Measurements from ENCODE around the gene FSTL1.

Gene FSTL1, protein sequence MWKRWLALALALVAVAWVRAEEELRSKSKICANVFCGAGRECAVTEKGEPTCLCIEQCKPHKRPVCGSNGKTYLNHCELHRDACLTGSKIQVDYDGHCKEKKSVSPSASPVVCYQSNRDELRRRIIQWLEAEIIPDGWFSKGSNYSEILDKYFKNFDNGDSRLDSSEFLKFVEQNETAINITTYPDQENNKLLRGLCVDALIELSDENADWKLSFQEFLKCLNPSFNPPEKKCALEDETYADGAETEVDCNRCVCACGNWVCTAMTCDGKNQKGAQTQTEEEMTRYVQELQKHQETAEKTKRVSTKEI

DNA sequence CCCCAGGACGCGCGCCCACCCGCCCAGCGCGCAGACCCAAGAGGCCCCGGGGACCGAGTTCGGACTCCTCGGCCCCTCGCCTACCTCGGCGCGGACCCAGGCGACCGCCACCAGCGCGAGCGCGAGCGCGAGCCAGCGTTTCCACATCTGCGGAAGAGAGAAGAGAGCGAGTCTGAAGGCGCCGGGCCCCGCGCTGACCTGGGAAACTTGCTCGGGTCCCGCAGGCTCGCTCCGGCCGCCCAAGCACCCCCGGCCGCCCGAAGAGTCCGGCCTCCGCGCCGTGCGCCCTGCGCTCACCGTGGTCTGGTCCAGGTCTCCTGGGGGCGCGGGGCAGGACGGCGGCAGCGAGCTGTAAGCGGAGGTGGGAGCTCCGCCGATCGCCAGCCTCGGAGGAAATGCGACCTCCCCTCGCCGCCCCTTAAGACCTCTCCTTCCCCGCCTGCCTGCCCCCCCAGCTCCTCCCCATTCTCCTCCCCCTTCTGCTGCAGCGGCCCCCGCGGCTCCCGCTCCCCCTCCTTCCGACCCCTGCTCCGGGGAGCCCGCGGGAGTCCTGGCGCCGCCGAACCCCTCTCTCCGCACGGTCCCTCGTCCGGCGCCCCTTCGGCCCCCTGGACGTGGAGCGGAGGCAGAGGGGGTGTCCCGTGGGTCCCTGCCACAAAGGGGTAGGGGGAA lies at the start of gene FSTL1:
Gene FSTL1, minus strand, starts transcription at position 393 of the 672 bp plus-strand sequence. Its CDS starts 246 bp downstream, at position 147.
- in situ Hi-C loops (cut with MboI; ENCODE audit: low sequenced_read_pairs), result no loop called here

DNA sequence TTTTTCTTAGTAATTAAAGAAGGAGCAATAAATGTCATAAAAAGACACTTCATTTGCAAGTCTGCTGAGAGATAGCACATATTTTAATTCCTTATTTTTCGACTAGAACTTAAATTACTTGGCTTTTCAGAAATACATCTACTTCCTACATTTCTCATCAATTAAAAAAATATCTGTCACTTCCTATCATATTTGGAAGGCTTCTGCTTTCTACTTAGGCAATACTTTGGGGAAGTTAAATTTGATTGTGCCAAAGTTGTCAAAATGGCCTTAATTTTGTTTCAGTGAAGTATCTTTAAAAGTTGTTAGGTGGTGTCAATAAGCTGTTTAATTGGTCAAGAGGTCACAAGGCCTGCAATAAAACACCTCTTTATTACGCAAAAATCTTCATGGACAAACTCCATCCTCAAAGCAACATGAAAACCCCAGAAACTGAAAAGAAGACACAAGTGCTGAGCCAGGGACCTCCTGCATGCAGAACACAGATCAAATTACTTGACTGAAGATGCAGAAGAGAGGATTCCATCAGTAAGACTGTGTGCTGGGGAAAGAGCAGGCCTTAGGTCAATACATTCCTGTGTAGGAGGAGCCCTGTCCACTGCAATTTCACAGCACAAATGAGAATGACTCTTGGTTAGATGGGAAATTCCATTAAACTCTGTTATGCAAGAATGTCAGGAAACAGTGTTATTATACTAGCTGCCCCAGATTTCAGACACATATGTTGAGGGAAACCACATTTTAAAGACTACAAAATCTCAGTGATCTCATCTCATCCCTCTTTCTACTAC lies 48.0 kb upstream of the FSTL1 start:
- in situ Hi-C loops (cut with MboI; ENCODE audit: low sequenced_read_pairs), result no loop called here

DNA sequence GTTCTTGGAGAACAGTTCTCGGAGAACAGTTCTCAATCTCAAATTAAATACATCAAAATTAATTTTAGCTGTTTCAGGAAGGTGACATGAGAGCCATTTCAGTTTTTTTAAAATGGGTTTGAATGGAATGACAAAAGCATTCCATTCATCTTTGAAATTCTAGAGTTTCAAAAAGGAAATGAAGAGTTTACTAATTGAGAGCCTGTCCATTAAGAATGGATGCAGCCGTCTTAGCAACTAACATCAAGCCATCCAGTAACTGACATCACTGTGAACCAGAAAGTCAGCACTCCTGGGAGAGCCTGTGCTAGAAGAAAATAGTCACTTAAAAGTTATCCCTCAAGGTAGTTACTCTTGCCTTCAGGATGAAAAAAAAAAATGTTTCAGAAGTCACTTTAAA lies 47.0 kb upstream of the FSTL1 start:
- in situ Hi-C loops (cut with MboI; ENCODE audit: low sequenced_read_pairs), result no loop called here

DNA sequence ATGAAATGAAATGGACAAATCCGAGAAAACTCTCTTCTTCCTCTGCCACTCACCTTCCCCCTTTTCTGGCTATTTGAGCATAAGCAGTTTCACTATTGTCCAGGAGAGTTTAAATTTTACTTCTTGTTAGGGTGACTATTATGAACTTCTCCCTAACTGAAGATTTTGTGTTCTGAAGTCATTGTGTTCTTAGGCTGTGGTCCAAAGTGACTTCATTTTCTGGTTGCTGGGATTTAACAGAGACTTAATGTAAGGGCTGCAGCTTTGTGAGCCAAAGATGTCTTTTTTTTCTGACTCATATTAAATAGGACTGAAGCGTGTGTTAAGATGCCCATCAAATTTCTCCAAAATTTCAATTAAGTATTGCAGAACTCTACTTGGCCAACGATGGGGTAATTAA lies 46.5 kb upstream of the FSTL1 start:
- in situ Hi-C loops (cut with MboI; ENCODE audit: low sequenced_read_pairs), result no loop called here

DNA sequence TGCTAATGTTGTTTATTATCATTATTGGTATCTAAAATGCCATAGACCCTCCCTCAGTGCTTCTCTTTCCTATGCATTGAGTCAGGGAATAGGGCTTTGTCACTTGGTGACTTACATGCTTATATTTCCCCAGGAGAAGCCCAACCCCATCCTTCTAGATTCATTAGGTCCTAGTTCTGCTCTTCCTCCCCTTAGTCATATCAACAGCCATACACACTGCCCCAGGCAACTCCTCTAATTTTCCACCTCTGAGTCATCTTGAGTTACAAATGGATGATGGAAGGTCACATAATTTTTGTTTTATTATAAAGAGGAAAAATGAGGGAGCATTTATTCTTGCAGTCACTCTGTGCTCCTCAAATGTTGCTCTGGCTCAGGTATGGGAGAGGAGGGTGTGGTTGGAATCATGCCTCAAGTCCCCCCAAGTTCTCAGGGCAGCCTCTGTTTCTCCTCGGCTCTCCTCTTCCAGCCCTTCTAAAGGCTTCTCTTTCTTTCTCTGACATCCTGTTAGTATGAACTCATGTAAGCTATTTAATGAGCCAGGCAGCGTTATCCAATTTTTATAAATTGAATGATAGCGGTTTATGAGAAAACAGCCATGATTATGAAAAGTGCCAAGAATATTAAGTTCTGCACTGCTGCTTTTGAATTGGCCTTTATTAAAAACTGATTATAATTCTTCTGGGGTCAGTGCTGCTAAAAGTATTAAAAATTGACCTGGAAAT lies 45.6 kb upstream of the FSTL1 start:
- in situ Hi-C loops (cut with MboI; ENCODE audit: low sequenced_read_pairs), result no loop called here

DNA sequence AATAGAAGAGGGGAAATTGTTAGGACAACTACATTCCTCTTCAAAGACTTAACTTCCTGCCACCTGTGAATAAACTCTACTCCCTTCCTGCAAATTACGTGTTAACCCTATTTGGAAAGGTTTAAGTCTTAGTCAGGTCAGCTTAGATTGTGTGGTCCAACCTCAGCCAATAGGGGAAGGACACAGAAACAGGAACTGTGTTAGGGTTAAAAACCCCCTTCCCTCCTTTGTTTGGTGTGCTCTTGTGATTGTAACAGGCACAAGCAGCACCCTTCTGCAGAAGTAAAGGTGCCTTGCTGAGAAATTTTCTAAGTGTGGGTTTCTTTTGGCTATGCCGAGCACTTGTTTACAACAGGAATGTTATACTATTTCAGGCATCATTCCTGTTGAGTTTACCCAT lies 45.0 kb upstream of the FSTL1 start:
- in situ Hi-C loops (cut with MboI; ENCODE audit: low sequenced_read_pairs), result no loop called here

DNA sequence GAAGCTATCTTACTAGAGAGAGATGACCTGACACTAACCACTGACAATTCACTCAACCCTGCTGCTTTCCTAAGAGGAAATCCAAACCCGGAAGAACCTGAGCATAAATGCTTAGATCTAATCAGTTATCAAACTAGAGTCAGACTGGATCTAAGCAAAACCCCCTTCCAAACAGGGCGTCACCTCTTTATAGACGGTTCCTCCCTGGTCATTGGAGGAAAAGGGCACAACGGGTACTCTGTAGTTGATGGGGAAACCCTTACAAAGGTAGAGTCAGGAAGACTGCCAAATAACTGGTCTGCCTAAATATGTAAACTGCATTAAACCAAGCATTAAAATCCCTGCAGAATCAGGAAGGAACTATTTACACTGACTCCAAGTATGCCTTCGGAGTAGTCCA lies 41.3 kb upstream of the FSTL1 start:
- in situ Hi-C loops (cut with MboI; ENCODE audit: low sequenced_read_pairs), result no loop called here

DNA sequence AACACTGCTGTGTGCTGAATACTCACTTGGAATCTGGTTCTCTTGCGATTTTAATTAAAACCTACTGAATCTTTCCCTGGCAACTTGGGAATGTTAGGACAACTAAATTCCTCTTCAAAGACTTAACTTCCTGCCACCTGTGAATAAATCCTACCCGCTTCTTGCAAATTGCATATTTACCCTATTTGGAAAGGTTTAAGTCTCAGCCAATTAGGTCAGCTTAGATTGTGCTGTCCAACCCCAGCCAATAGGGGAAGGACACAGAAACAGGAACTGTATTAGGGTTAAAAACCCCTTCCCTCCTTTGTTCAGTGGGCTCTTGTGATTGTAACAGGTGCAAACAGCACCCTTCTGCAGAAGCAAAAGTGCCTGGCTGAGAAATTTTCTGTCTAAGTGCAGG lies 38.6 kb upstream of the FSTL1 start:
- in situ Hi-C loops (cut with MboI; ENCODE audit: low sequenced_read_pairs), result no loop called here

DNA sequence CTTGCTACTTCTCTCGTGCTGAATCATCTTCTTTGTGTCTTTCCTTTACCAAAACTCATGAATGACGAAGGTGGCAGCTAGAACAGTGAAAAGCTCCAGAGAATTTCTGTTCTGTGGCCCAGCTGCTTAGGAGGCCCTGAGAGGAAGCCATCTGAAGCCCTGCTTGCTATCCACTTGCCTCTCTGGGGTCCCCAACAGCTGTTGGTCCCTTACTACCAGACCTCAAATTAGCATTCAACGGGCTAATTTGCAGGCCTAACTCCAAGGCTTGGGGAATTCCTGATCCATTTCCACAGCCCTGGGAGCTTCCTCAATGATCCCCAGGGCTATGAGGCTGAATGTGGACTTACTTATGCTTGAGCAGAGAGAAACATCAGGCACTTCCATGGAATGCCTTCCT lies 37.5 kb upstream of the FSTL1 start:
- in situ Hi-C loops (cut with MboI; ENCODE audit: low sequenced_read_pairs), result no loop called here

DNA sequence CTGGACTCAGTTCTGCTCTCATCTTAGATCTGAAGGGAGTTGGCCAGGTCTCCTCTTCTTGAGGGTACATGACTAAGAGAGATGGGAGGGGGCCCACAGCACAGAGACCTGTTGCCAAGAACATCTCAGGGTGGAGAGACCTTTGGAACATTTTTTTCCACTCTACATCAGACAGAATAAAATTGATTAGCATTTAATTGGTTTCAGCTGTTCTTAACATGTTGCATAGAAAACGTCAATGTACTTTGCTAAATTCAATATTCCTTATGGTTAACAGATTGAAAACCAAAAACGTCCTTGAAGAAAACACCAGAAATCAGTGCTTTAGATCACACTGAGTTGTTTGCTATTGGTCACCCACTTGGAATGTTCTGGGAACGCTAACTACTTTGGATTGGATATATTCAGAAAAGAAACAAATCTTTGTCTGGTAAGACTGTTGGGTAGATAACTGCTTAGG lies 36.4 kb upstream of the FSTL1 start:
- in situ Hi-C loops (cut with MboI; ENCODE audit: low sequenced_read_pairs), result no loop called here

DNA sequence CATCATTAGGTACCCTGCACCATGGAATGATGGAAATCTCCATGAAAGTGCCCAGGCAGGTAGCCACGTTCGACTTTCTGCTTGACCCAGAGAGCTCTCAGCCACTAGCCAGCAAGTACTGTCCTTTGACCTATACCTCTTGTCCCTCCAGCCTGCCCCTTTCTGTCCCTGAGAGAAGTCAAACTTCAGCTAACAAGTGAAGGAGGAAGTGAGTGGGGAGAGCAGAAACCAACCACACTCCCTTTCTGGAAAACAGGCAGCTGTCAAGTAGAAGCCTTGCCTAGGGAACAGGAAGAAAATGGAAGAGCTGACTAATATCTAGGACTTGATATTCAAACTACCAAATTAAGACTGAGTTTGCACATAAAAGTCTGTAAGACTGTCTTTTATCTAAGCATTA lies 30.3 kb upstream of the FSTL1 start:
- in situ Hi-C loops (cut with MboI; ENCODE audit: low sequenced_read_pairs), result no loop called here

DNA sequence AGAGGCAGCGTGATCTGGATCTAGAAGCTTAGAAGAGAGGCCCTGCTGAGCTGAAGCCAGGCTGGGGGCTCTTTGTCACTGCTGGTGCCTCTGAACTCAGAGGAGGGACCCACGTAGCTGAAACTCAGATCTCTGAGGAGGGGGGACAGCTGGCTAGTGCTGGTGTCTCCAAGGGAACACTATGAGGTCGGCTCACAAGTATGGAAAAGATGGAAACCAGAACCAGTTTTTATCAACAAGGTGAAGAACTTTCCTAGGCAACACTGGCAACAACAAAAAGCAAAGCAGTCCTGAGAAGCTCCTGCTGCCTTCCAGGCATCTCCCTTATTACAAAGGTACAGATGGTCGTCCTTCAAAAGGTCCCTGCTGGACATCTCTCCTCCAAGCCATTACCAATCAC lies 27.0 kb upstream of the FSTL1 start:
- in situ Hi-C loops (cut with MboI; ENCODE audit: low sequenced_read_pairs), result no loop called here

DNA sequence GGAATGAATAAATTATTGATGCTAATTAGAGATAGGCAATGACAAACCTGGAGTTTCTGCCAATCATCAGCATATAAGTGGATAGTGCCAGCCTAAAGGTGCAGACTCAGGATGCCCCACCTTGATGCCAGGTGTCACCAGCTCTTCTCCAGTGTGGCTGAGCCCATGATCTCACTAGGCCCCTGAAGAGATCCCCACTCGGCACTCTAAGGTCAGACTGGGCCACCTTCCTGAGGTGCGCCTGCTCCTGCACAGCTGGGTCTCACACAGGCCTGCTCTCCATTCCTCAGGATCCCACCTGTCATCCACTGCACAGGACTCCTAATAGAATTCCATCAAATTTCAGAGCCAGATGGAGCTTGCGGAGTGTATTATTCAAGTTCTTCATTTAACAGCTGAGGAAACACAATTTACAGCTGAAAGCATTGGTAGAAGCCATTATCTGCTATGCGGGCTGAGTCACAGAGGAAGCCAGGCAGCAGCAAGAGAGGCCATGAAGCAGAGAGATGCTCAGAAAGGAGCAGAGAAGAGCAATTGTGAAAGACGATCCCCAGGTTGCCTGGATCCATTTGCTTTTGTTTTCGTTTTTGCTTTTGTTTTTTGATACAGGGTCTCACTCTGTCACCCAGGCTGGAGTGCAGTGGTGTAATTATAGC lies 25.1 kb upstream of the FSTL1 start:
- in situ Hi-C loops (cut with MboI; ENCODE audit: low sequenced_read_pairs), result no loop called here

DNA sequence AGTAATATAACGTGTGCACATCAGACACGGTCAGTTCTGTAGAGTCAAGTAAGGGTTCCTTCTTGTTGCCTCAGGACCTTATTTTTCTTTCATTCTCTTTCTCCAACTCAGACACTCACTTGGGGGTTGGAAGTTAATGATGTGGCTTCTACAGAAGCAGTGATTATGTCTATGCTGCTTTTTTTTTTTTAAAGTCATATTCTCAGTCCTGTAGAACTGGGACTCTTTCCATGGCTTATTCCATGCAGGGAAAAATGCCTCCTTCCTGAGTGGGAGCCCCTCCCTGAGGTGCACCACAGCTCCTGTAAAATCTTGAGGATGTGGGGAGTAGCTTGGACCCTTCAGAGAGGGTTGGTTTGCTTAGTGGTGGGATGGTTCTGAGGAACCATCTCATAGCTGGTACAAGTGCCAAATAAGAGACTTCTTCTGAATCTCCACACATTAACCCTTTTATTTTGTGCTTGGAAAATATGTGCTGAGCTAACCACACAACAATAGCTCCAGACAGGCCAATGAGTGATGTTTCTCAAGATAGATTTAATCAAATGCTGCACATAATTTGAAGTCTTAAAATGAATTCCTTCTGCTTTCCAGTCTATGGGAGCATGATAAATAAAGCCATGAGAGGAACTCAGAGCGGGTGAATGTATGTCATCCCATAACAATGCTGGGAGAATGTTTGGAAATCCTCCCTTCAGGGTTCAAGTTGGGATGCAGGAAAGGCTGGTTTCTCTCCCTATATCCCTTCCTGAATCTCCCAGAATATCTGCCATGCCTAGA lies 23.3 kb upstream of the FSTL1 start:
- in situ Hi-C loops (cut with MboI; ENCODE audit: low sequenced_read_pairs), result no loop called here

DNA sequence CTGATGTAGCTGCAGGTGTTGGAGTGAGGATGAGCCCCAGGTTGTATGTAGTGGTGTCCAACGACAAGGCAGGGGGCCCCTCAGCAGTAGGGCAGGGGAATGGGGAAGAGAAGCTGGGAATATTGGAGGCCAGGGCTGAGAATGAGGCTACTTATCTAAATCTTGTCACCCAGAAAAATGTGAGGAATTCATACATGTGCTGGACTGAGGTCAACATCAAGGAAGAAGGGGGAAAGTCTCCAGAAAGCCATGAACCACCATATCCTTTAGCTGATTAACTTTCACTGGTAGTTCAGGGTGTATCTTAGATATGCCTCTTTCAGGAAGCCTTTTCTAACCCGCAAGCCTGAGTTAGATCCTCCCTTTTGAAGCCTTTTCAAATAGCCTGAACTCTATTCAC lies 22.6 kb upstream of the FSTL1 start:
- in situ Hi-C loops (cut with MboI; ENCODE audit: low sequenced_read_pairs), result no loop called here

DNA sequence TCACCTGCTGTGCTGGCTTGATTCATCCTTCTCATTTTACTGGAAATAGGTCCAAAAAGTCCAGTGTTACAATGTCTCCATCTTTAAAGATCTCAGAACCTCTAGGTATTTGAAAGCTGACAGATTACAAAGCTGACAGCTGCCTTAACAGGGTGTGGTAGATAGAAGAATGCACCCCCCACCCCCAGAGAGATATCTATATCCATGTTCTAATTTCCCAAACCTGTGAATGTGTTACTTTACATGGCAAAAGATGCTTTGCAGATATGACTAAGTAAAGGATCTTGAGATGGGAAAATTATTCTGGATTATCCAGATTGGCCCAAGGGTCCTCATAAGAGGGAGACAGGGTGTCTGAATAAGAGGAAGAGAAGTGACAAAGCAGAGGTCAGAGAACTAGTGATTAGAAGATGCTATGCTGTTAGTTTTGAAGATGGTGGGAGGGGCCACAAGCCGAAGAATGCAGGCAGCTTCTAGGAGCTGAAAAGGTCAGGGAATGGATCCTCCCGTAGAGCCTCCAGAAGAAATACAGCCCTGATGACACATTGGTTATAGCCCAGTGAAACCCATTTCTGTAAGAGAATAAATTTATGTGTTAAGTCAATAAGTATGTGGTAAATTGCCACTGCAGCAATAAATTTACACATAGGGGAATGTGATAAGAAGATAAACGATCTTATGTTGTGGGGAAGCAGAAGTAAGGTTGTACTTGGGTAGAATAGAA lies 21.5 kb upstream of the FSTL1 start:
- in situ Hi-C loops (cut with MboI; ENCODE audit: low sequenced_read_pairs), result no loop called here

DNA sequence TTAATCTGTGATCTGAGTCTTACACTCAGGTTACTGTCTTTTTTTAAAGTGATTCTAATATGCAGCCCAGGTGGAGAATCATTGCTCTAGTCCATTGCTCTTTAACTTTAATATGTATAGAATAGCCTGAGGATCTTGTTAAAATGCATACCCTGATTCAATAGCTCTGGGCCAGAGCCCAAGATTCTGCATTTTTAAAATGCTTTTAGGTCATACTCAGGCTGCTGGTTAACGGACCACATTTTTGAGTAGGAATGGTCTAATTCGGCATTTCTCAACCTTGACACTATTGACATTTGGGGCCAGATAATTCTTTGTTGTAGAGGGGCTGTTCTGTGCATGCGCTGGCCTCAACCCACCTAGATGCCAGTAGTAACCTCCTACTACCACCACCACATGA lies 20.9 kb upstream of the FSTL1 start:
- in situ Hi-C loops (cut with MboI; ENCODE audit: low sequenced_read_pairs), result no loop called here

DNA sequence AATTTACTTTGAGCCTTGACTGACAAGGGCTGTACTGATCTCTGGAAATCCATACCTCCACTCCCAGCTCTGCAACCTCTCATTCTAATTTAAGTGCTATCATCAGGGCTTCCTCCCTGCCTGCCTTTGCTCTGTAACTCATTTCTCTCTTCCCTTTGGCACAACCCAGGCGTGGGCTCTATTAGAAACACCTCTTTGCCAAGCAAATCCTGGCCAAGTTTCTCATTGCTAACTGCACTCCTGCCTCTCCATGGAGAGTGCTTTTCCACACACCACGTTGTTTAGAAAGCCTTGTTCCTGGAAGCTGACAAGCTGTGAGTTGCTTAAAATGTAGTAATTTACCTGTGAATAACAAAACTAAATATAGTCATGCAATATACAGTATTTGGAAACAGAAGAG lies 20.1 kb upstream of the FSTL1 start:
- in situ Hi-C loops (cut with MboI; ENCODE audit: low sequenced_read_pairs), result no loop called here

DNA sequence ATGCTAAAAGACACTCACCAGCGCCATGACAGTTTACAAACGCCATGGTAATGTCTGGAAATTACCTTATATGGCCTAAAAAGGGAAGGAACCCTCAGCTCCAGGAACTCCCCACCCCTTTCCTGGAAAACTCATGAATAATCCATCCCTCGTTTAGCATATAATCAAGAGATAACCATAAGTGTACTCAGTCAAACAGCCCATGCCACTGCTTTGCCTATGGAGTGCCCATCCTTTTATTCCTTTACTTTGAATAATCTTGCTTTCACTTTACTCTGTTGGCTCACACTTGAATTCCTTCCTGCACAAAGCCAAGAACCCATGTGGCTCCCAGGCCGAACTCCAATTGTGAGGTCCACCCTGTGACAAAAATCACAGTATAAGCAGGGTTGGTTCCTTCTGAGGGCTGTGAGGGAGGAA lies 19.1 kb upstream of the FSTL1 start:
- in situ Hi-C loops (cut with MboI; ENCODE audit: low sequenced_read_pairs), result no loop called here
